GM18498 (cell line): Measurements from ENCODE around the gene PRPH.
A peak's percentile ranks its signal among the peaks of the same experiment; 100 is the strongest.
"Not testable (repeated sequence)": the region's sequence is repeated elsewhere in the genome, so short reads cannot be mapped to it uniquely, and the experiment has no call there.

ENCODE experiments used
- ATAC-seq: cut with Tn5 transposase; IDR thresholded peaks from one replicate; pipeline ENCODE4 v1.9.1; 2021; ENCODE audit warnings: mild to moderate bottlenecking, moderate library complexity; ENCODE audit not compliant: unreplicated experiment

Gene PRPH

DNA sequence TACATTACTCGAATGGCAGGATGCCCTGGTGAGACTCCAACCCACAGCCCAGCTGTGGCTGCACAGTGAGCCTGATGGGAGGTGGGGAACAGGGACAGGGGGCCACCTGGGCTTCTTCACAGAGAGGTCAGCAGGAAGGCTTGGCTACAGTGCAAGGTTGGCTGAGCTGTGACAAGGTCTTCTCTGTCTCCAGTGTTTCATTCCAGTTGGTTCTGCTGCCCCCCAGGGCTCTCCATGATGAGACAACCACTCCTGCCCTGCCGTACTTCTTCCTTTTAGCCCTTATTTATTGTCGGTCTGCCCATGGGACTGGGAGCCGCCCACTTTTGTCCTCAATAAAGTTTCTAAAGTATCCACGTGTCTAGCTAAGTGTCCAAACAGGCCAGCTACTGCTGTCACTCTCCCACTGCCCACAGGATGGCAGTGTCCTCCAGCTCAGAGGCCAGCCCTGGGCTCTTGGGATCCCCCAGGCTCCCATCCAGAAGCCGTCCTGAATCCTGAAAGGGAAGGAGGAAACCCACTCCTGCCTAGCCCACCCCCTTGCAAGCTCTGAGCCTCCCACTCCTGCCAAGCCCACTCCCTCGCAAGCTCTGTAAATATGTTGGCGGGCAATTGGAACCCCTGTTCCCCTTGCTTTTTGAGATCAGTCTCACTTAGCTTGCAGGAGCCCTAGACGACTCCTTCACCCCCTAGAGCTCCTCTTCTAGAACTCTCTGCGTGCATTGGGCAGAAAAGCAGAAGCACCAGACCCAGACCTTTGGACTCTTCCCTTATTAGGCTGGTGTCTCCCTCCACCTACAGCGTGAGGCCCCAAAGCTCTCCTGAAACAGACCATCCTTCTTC is 36.7 kb downstream of the PRPH start:
- ATAC-seq, result no peak

DNA sequence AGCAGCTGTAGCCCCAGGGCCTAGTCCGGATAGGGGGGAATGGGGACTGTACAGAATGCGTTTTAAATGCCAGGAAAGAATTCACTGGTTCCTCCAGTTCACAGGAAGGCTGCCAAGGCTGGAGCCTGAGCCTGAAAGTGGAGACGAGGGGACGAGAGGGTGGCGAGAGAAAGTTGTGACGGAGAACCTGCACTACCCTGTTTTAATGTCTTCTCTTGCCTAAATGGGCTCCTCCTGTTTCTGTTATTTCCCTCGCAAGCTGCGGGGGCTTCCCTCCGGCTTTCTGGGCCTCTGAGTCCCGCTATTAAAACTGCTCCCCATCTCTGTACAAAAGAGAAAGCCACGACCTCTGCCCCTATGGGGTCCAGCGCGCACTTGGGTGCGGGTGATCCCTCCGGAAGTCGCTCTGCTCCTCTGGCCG is 37.5 kb downstream of the PRPH start:
- ATAC-seq, result no peak

DNA sequence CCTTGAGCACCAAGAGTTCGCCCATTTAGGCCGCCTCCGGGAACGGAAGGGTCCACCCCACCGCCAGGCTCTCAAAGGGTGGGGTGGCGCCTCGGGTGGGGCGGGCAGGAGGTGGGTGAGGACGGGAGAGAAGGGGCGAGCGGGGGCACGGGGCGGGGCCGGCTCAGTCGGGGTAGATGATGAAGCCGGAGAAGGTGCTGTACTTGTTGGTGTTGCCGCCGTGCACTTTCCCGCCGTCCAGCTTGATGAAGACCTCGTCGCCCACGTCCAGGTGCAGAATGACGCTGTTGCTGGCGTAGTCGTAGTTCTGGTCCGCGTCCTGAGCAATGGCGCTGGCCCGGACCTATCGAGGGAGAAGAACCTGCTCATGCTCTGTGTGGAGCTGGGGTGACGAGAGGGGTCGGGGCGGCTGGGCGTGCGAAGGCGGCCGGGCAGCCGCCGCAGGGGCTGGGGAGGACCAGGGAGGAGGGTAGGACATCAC is 38.0 kb downstream of the PRPH start:
- no peak for ATAC-seq

DNA sequence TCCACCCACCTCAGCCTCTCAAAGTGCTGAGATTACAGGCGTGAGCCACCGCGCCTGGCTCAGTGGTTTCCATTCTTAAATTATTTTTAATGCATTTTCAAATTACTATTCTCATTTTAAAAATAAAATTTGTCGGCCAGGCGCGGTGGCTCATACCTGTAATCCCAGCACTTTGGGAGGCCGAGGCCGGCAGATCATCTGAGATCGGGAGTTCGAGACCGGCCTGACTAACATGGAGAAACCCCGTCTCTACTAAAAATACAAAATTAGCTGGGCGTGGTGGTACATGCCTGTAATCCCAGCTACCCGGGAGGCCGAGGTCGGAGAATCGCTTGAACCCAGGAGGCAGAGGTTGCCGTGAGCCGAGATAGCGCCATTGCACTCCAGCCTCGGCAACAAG is 38.8 kb downstream of the PRPH start:
- not testable (repeated sequence) for ATAC-seq

DNA sequence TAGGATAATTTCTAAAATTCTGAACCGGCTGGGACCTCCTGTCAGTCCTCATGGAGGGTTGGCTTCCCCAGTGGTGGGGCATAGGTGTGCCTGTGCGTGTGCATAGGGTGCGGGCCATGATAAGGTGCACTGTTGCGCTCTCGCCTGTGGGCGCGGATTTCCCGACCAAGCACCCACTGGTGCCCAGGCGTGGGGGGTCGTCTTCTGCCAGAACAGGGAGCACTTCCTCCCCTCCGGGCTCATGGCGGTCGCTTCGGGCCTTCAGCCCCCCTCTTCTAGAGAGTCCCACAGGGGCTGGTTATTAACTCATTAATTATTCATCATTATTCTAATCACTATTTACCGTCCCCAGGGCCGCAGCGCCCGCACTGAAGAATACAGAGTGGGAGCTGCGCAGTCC is 39.3 kb downstream of the PRPH start:
- no peak for ATAC-seq

DNA sequence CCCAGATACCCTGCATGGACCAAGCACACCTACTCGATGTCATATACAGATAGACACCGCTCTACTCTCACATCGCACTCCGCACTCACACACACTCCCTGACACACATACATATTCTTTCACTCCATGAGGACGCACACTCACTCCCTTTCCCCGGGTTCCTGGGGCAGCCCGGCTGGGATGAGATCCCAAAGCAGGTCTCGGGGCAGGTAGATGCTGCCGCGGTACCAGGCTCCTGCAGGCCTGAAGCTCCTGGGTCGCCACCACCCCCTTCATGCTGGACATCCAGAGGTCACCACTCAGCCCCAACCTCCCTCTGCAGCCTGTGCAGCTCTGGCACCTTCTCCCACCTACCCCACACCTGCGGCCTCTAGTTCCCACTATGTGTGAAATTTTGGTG is 39.7 kb downstream of the PRPH start:
- ATAC-seq, result no peak

DNA sequence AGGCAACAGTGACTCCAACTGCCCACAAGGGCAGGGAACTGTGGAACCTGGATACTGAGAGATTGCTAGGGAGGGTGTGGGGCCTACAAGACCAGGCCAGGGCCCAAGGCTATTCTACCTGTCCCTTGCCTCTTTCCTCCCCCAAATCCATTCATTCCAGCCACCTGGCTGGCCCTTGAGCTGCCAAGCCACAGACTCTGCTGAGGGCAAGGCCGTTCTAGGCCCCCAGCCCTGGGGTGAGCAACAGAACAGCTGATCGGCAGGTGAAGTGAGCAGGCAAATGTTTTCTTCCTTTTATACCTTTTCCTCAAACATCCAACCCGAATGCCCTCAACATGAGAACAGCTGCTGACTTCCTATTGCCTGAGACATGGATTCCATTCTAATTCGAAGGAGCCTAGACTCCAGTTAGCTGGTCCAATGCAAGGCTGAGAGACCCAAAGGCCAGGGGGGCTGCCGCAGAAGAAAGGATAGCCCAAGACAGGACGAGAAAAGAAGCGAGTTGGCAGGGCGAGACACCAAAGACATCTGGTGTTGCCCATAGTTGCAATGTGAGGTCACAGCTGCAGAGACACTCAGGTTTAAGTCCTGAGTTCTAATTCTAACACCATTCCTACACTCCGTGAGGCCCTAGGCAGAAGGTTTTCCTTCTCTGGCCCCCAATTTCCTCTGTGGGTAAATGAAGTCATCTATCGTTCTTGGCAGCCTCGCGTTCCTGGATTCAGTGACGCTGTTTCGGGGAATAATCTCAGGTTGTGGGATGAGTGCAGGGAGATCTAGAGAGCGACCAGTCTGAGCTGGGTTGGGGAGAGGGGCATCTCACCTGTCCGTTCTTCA is 40.4 kb downstream of the PRPH start:
- ATAC-seq, result no peak

DNA sequence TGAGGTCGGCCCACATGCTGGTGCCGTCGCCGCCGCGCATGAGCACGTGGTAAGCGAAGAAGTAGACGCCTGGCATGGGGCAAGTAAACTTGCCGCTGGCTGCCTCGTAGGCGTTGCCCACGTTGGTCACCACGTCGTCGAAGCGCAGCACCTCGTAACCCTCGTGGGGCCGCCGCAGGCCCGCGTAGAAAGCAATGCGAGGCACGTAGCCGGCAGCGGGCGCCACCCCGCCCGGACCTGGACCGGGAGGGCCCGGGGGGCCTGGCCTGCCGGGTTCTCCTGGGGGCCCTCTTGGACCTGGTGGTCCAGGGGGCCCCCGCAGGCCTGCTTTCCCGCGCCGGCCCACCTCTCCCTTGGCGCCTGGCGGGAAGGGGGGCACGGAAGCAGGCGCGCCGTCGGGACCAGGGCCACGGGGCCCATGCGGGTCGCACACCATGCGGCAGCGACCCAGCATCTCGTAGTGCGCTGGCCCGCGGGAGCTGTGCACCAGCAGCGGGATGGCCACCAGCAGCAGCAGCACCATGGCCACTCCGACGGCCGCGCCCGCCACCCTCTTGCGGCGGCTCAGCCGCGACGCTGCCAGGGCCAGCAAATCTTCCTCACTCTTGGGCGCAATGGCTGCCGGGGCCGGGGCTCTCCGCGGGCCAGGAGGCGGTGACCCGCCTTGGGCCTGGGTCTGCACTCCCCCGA is 41.2 kb downstream of the PRPH start:
- no peak for ATAC-seq

DNA sequence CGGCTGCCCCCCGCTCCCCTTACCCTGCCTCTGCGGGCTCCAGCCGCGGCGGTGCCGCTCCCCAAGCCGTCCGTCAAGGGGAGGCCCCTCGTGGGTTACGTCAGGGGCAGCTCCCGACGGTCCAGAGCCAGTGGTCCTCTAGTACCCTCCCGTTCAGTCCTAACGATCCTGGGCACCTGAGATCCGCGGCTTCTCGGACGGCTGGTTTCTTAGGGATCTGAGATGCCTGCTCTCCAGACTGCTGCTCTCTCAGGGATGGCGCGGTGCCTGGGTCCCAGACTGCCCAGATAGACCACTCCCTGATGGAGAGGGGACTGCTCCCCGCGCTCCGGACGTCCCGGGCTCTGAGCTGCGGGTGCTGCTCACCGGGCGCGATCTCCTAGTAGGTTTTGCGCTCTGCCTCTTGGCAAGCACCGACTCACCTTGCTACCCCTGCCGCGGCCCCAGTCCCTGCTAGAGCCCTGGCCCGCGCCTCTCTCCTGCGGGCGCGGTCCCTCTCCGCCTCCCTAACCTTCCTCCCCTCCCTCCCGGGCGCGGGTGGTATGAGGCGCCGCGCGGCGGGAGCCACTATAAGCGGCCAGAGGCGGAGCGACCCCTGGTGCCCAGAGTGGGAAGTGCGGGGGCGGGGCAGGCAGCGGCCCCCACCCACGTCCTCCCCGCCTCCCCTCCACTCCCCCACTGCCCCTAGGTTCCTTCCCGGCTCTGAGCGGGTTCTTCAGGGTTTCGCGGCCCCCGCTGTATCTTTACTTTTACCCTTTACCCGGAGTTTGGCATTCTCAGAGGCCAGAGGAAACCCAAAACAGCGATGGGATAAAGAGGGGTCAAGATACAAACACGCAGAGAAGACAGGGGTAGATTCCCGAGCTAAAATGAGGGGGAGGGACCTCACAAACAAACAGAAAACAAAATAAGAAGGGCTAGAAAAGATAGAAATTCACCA is 42.0 kb downstream of the PRPH start, which contains the start of gene C1QL4:
TSS of gene C1QL4 (minus strand) at position 544 of the 940 bp plus-strand sequence. CDS start 711 bp downstream, outside the sequence.
- peak; percentile 75 for ATAC-seq

DNA sequence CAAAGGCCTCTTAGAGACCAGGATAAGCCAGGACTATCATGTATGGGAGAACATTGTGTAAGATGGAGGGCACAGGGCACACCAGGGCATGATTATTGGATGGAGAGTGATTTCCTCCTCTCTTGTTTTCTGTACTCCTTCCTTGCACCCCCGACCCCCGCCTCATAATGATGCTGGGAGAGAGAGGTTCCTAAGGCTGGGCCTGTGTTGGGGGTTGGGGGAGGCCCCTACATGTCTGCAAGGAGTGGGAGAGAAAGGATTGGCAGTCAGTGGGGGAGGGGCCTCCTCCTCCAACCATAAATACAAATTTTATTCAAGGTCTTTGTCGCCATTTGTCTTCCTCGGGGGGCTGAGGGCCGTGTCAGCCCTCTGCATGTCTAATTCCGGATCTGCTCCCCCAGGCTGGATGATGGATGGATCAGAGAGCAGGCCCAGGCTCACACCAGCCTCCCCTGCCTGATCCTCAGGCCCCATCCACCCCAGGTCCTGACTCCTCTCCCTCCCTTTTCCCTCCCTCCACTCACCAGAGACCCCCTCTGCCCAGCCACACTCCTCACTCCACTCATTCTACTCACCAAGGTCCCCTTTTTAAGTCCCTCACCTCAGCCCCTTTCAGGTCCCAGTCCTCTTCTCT is 44.0 kb downstream of the PRPH start:
- no peak for ATAC-seq

DNA sequence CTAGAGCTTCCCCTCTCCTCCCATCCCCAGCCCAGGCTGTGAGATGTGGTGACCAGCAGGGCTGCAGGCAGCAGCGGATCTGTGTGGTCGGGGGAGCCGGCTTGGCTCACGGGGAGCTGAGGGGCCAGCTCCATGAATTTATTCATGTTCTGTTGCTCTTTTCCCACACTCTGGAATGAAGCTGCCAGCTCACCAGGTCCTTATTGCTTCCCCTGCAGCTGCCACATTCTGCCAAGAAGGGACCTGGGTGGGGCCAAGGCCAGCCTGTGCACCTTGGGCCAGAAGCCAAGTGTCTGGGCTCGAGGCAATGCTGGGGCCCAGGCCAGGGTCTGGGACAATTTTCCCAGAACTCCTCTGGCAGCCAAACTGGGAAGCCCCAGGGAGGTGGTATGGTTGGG is 44.5 kb downstream of the PRPH start:
- ATAC-seq, result no peak

DNA sequence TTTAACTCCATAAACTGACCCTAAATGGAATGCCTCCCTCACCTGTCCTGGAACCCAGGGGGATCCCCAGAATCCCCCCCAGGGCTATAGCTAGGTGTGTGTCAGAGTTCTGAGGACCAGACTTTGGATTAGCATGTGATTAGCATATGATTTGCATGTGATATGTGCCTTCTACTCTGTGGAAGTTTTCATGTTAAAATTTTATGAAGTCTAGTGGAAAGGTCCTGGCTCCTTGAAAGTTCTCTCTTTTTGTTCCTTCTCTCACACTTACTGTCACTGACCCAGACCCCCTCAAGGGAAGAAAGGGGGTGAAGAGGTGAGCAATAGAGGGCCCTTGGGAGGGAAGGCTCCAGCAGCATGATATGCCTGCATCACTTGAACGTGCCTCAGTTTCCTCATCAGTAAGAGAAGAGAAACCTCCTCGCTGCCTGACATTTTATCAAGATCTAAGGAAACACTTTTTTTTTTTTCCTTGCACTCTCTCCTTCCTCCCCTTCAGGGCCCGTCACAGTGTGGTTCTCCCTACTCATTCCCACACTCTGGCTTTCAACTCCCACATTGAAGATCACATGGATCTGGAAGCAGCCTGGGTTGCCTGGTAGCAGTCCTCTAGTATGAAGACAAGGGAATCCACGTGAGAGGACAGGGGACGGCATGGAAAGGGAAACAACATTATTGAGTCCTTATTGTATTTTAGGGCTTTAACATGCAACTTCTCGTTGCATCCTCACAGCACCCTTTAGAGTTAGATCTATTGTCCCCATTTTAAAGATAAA is 45.3 kb downstream of the PRPH start:
- no peak for ATAC-seq

DNA sequence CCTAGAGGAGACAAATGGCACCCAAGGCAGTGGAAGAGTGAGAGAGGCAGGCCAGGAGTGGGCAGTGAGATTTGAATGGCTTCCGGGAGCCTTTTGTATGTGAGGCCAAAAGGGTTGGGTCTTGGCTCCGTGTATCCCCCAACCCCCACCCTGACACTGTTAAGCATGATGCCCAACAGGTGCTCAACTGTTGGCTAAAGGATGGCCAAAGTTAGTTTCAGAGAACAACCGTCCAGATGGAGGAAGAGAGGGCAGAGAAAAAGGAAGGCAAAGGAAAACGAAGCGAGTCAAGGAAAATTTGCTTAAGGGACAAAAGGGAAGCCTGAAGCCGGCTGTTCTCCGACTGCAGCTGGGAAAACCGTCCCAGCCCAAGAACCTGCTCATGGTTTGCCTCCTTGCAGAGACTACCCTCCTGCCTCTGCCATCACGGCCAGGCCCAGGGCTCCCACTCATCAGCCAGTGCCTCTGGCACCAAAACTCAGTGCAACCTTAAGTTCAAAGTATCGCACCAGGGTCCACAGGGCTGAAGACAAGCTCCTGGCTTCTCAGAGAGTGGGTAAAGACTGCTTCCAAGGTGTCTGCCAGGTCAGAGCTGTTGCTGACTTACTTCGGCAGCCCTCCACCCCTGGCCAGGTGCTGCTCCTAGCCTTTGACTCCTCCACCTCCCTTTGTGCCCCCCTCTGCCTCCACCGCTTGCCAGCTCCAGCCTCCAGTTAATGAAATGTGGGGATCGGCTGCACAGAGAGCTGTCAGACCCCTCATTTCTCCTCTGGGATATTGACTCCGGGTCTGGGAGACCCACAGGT is 46.2 kb downstream of the PRPH start:
- ATAC-seq, result no peak

DNA sequence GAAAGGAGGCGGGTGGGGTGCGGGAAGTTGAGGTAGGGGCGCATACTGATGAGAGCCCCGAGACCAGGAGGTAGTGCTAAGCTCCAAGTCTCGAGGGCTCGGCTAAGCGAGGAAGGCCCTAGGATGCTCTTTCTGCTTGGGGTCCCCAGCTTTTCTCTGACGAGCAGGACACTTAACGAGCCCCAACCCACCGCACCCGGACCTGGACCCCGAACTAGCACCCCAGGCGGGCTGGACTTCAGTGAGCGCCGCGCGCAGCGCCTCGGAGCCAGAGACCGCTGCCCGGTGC is 46.8 kb downstream of the PRPH start:
- ATAC-seq, result no peak

DNA sequence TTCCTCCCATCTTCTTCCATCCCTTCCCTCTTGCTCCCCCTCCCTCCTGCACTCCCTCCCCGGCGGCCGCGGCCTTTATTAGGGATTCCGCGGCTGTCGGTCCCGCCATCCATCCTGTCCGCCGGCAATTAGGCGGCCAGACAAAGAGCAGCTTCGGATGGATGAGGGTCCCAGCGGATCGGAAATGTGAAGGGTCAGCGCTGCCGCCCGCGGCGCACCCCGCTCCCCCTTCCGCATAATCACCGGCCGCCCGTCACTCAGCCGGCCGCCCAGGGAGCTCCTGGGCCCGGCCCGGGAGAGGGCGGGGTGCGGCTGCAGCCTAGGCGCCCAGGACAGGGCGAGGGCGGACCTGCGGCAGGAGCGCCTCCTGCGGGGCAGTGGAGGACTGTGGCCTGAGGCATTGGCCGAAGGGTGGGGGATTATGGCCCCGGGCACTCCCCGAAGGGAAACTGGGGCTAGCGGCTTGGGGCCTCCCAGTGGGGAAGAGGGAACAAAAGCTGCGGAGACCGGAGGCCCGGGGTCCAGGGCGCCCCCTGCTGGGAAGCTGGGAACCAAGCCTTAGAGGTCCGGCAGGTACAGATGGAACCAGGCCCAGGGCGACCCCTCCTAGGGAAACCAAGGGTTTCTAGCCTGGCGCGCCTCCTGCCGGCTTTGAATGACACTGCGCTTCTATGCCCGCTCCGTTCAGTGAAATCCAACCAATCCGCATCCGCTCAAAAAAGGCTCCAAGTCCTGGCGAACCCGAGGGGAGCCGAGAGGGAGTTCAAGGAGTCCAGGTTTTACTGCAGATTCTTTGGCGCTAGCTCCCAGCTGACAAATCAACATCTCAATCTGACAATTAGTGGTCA is 47.3 kb downstream of the PRPH start:
- peak; percentile 60 for ATAC-seq

DNA sequence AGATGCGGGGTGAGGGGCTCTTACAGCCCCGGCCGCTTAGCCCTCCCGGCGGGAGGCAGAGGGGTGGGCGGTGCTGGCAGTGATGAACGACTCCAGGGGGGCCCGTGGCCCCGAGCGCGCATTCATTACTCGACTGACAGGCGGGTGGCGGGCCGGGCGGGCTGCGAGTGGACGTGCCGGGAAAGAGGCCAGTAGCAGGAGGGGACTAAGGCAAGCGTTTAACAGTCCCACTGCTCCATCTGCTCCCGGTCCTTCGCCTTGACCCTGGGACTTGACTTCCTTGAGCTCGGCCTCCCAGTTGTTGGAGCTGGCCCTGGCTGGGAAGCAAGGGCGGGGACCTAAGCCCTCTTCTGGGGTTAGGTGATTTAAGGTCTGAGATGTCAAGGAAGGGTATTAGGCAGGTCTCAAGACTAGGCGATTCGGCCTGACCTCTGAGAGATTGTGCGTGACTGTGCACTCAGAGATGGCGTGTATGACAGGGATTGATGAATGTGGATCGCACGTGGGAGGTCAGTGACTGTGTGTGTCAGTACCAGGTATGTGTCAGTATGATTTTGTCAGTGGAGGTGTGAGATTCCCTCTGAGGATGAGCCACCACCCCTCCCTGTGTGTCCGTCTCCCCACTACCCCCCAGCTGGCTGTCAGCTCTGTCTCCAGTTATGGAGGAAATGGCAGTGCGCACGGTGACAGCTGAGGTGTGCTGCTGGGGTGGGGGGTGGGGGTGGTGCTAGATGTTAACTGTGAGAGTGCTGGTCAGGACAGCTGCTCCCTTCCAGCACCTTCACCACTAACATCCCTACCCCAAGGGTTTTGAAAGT is 48.2 kb downstream of the PRPH start:
- ATAC-seq, result no peak
